Endothelial cell of umbilical vein (primary cell): Measurements from ENCODE around the gene MAPKAPK2. TPM values are rescaled to one million over a fixed set of nuclear protein-coding genes. Genes with fewer than 3 reads are reported as not detected.

Experiments
- BruUV-seq: library from RNA; stranded (reverse); fragments of 400-500 nt; replicated peaks from 2 replicates; lab custom pipeline; 2021; lab: Mats Ljungman, UMichigan
- CTCF ChIA-PET: fragments of 300-600, 350-600 bp; sonication (Branson Sonifier 250); formaldehyde crosslinking; loops from one replicate; lab custom pipeline; 2021; ENCODE audit warnings: antibody characterized with exemption, inconsistent platforms; lab: Charles Lee
- POLR2A ChIA-PET: fragments of 300-600, 350-600 bp; sonication (Branson Sonifier 250); formaldehyde crosslinking; loops from one replicate; lab custom pipeline; 2021; ENCODE audit warnings: antibody characterized with exemption, inconsistent platforms; lab: Charles Lee
- DNase-seq: peaks from one replicate; pipeline ENCODE4 v3.0.0-alpha.2; 2011; ENCODE audit warnings: low read depth, low spot score
- FAIRE-seq: peaks from 2 replicates; lab custom pipeline; 2011; peaks lifted over from hg19 to GRCh38; lab: Jason Lieb, UNC
- H2AFZ ChIP-seq: 2 replicates; pipeline ENCODE4 v1.6.0; 2012; ENCODE audit warnings: low read depth, low read length, control low read depth, inconsistent platforms
- H3K27ac ChIP-seq: 2 replicates; pipeline ENCODE4 v1.5.1; 2011; ENCODE audit warnings: low read depth, mild to moderate bottlenecking, control low read depth, low read length, moderate library complexity; ENCODE audit not compliant: insufficient read depth
- H3K27me3 ChIP-seq, 2 experiments: 2 replicates each; pipeline versions ENCODE4 v1.6.0 to v1.6.1; 2011; ENCODE audit warnings: low read length in 2 of 2, mixed read lengths in 1 of 2; ENCODE audit not compliant: control insufficient read depth in 2 of 2, insufficient read depth in 2 of 2
- H3K36me3 ChIP-seq, 2 experiments: 2 replicates in 1 of 2; 3 replicates in 1 of 2; pipeline ENCODE4 v1.5.1; 2011; ENCODE audit warnings: low read length in 2 of 2, mild to moderate bottlenecking in 1 of 2, moderate library complexity in 1 of 2; ENCODE audit not compliant: control insufficient read depth in 2 of 2, insufficient read depth in 2 of 2; ENCODE audit errors: extremely low read depth in 1 of 2
- H3K4me1 ChIP-seq: 3 replicates; pipeline ENCODE4 v1.5.1; 2011; ENCODE audit warnings: mild to moderate bottlenecking, low read length; ENCODE audit not compliant: control insufficient read depth, insufficient read depth; ENCODE audit errors: extremely low read depth
- H3K4me2 ChIP-seq: 2 replicates; pipeline ENCODE4 v1.6.1; 2011; ENCODE audit warnings: low read length, control low read depth, mixed read lengths; ENCODE audit not compliant: insufficient read depth
- H3K4me3 ChIP-seq, 3 experiments: fragments of 200-600 bp in 1 of 3; sonication (generic), shearing (Covaris generic) in 1 of 3; replicated peaks in 1 of 3; 2 replicates each; pipeline ENCODE4 v1.5.1; 2011 to 2016; ENCODE audit warnings: control low read depth in 3 of 3, low read length in 3 of 3, mild to moderate bottlenecking in 2 of 3, inconsistent platforms in 1 of 3, low read depth in 1 of 3, moderate library complexity in 1 of 3; ENCODE audit not compliant: insufficient read depth in 1 of 3
- H3K79me2 ChIP-seq: 2 replicates; pipeline ENCODE4 v1.6.0; 2012; ENCODE audit warnings: low read length, inconsistent platforms; ENCODE audit not compliant: control insufficient read depth, insufficient read depth
- H3K9ac ChIP-seq: replicated peaks from 2 replicates; pipeline ENCODE3; 2011; ENCODE audit warnings: low read length, control low read depth; ENCODE audit not compliant: insufficient read depth; ENCODE audit errors: extremely low read depth
- H3K9me1 ChIP-seq: replicated peaks from 3 replicates; pipeline ENCODE4 v1.6.0; 2011; ENCODE audit warnings: mild to moderate bottlenecking, low read length; ENCODE audit not compliant: control insufficient read depth, insufficient read depth; ENCODE audit errors: extremely low read depth
- H3K9me3 ChIP-seq: replicated peaks from 2 replicates; pipeline ENCODE4 v1.5.1; 2012; ENCODE audit warnings: low read length, inconsistent platforms; ENCODE audit not compliant: control insufficient read depth, insufficient read depth
- H4K20me1 ChIP-seq: replicated peaks from 2 replicates; pipeline ENCODE3; 2011; ENCODE audit warnings: mild to moderate bottlenecking, low read length; ENCODE audit not compliant: control insufficient read depth, insufficient read depth; ENCODE audit errors: extremely low read depth
- CTCF ChIP-seq, 2 donors: IDR thresholded peaks; 1 replicate in 1 of 2; 2 replicates in 1 of 2; pipeline ENCODE4 v1.5.1; 2011; ENCODE audit warnings: low read length in 2 of 2, mild to moderate bottlenecking in 2 of 2, moderate library complexity in 2 of 2, control low read depth in 1 of 2, inconsistent platforms in 1 of 2, low read depth in 1 of 2; ENCODE audit not compliant: insufficient read depth in 1 of 2; ENCODE audit errors: extremely low read depth in 1 of 2
- EZH2 ChIP-seq: IDR thresholded peaks from 2 replicates; pipeline ENCODE4 v1.6.1; 2012; ENCODE audit warnings: borderline replicate concordance, low read depth, mild to moderate bottlenecking, moderate library complexity, low read length, inconsistent platforms; ENCODE audit not compliant: severe bottlenecking
- FOS ChIP-seq: IDR thresholded peaks from 2 replicates; pipeline ENCODE4 v1.6.1; 2011; ENCODE audit warnings: mild to moderate bottlenecking, low read length, moderate library complexity, borderline replicate concordance; ENCODE audit not compliant: insufficient read depth
- GATA2 ChIP-seq: IDR thresholded peaks from 2 replicates; pipeline ENCODE4 v1.7.0; 2011; ENCODE audit warnings: low read depth, mild to moderate bottlenecking, moderate library complexity, mixed read lengths, low read length; ENCODE audit not compliant: insufficient read length, insufficient read depth
- JUN ChIP-seq: IDR thresholded peaks from 2 replicates; pipeline ENCODE4 v1.6.1; 2011; ENCODE audit warnings: borderline replicate concordance, low read depth; ENCODE audit not compliant: insufficient read length, insufficient read depth
- MAX ChIP-seq: IDR thresholded peaks from 2 replicates; pipeline ENCODE4 v1.6.1; 2011; ENCODE audit not compliant: insufficient read depth, insufficient read length
- MYC ChIP-seq: IDR thresholded peaks from one replicate; pipeline ENCODE4 v1.6.1; 2011; ENCODE audit warnings: mild to moderate bottlenecking, low read depth, low read length
- POLR2A ChIP-seq: IDR thresholded peaks from 2 replicates; pipeline ENCODE4 v1.6.1; 2012; ENCODE audit warnings: low read depth, mild to moderate bottlenecking, control low read depth, low read length
- POLR2AphosphoS5 ChIP-seq: IDR thresholded peaks from 2 replicates; pipeline ENCODE4 v1.6.1; 2012; ENCODE audit warnings: low read depth, mild to moderate bottlenecking, control low read depth, low read length, moderate library complexity; ENCODE audit not compliant: insufficient read depth
- dilution Hi-C: fragments of 300-500 bp; cut with MboI; formaldehyde crosslinking; loops from one replicate; pipeline ENCODE4 v1.15.0; 2019; ENCODE audit warnings: low sequenced_read_pairs; ENCODE audit not compliant: extremely low pct_ligation_motif_present
- intact Hi-C: fragments of 100-400 bp; cut with micrococcal nuclease; formaldehyde crosslinking; loops from one replicate; pipeline ENCODE4 v1.10.0; 2022
- polyA plus RNA-seq, 4 experiments: library from polyadenylated mRNA; depleted of rRNA in 3 of 4; stranded (reverse) in 3 of 4; unstranded in 1 of 4; fragments of >200 nt; gene quantifications; 2 replicates each; pipeline versions ENCODE4 v1.2.1 to v1.2.3, GENCODE V29; 2011 to 2012; ENCODE audit warnings: missing spikeins in 1 of 4
- total RNA-seq: library from RNA; stranded (reverse); gene quantifications from 2 replicates; pipeline ENCODE4 v1.2.3, GENCODE V29; 2021

The MAPKAPK2 gene
- total and polyA plus RNA-seq, 2 donors (not counting 3 experiments of a cell fraction or from before 2014, with no cell fraction given) = 52.9 to 69.1 TPM

GRCh38 chr1:206770531-206771337 is 86.0 kb downstream of the MAPKAPK2 start, which contains the start of gene IL19:
Gene IL19 (plus strand): TSS chr1:206770773. CDS start chr1:206836663, 65,890 bp downstream.
- POLR2A ChIA-PET = no interaction called here
- dilution Hi-C loops = no loop called here

More at GRCh38 chr1:206770531-206771337, 86.0 kb downstream of the MAPKAPK2 start, which contains the start of gene IL19:
- no peaks in the 10 kb centered on the region for H3K79me2 ChIP-seq
- no peaks in the 10 kb centered on the region for H3K4me1 ChIP-seq
- H3K9me3 ChIP-seq = no peaks in the 10 kb centered on the region
- H3K4me3 ChIP-seq = no peak within 1 kb of the TSS
- TF ChIP-seq FOS (no peak), CTCF (IDR thresholded peaks at IDR 0.05; ENCODE audit: extremely low read depth in 1 of 2, insufficient read depth in 1 of 2, low read depth in 1 of 2, low read length in 2 of 2) (no peak), POLR2AphosphoS5 (no peak), MYC (no peak), MAX (no peak), JUN (no peak), GATA2 (no peak), POLR2A (no peak), EZH2 (no peak)
- FAIRE-seq (no peak), DNase-seq (no peak)
- no peaks in the 10 kb centered on the region for H4K20me1 ChIP-seq
- no peaks in the 10 kb centered on the region for H3K9me1 ChIP-seq
- no peak within 1 kb of the TSS for H2AFZ ChIP-seq
- CTCF ChIA-PET = no interaction called here
- BruUV-seq = no TSS peak
- no peak within 1 kb of the TSS for H3K9ac ChIP-seq
- no peak within 1 kb of the TSS for H3K27ac ChIP-seq
- H3K27me3 ChIP-seq = peaks cover 12 to 21% of the 10 kb centered on the region in 2 experiments
- intact Hi-C loops = no loop called here
- no peaks in the 10 kb centered on the region for H3K36me3 ChIP-seq
- no peak within 1 kb of the TSS for H3K4me2 ChIP-seq
